Suprapubic skin (tissue), 4 donors: ENCODE data around the gene CDK9. TPM values are rescaled to one million over a fixed set of nuclear protein-coding genes. Genes with fewer than 3 reads are reported as not detected.
"Not testable (repeated sequence)": the region's sequence is repeated elsewhere in the genome, so short reads cannot be mapped to it uniquely, and the experiment has no call there.

Experiments
- DNase-seq, 2 donors: peaks; one replicate each; pipeline ENCODE4 v3.0.0-alpha.2; 2019; ENCODE audit warnings: low spot score in 2 of 2
- H3K27ac ChIP-seq: fragments of 200-600 bp; sonication (generic); one replicate; pipeline ENCODE4 v1.5.1; 2019
- H3K27me3 ChIP-seq: fragments of 200-600 bp; sonication (generic); one replicate; pipeline ENCODE4 v1.5.1; 2019
- H3K36me3 ChIP-seq: fragments of 200-600 bp; sonication (generic); one replicate; pipeline ENCODE4 v1.5.1; 2019
- H3K4me1 ChIP-seq: fragments of 200-600 bp; sonication (generic); one replicate; pipeline ENCODE4 v1.5.1; 2019
- H3K4me3 ChIP-seq: fragments of 200-600 bp; sonication (generic); one replicate; pipeline ENCODE4 v1.5.1; 2019; ENCODE audit warnings: mild to moderate bottlenecking
- H3K9me3 ChIP-seq: fragments of 200-600 bp; sonication (generic); one replicate; pipeline ENCODE4 v1.5.1; 2019
- CTCF ChIP-seq, 2 donors: fragments of 200-600 bp in 1 of 2; fragments of 450-650 bp in 1 of 2; sonication (generic) in 1 of 2; IDR thresholded peaks; one replicate each; pipeline ENCODE4 v1.5.1; 2016 to 2019; ENCODE audit warnings: antibody characterized with exemption in 2 of 2, mild to moderate bottlenecking in 1 of 2, moderate library complexity in 1 of 2
- EP300 ChIP-seq: sonication (generic); formaldehyde crosslinking; IDR thresholded peaks from one replicate; pipeline ENCODE4 v1.6.1; 2017; ENCODE audit warnings: antibody characterized with exemption
- POLR2A ChIP-seq, 2 donors: fragments of 450-650 bp; IDR thresholded peaks; one replicate each; pipeline ENCODE4 v1.6.1; 2017; ENCODE audit warnings: antibody characterized with exemption in 2 of 2, mild to moderate bottlenecking in 2 of 2, moderate library complexity in 2 of 2
- POLR2AphosphoS5 ChIP-seq, 3 donors: sonication (generic); formaldehyde crosslinking; IDR thresholded peaks; one replicate each; pipeline ENCODE4 v1.6.1; 2017; ENCODE audit warnings: antibody characterized with exemption in 3 of 3
- WGBS: methylation state at CpG from one replicate; pipeline ENCODE4 v1.1.5; 2018; 5-methylcytosine and 5-hydroxymethylcytosine counted together
- total RNA-seq, 4 donors: library from RNA; depleted of rRNA; stranded (reverse); fragments of >200 nt; gene quantifications; one replicate each; pipeline ENCODE4 v1.1.0, GENCODE V29; 2016

CDK9 gene
- total RNA-seq, 4 donors from 2014 or later: 57.2 to 119 (median 72.7) TPM

- H3K27ac ChIP-seq: peak overlapping the region; percentile 61
These were observed 43.5 kb downstream of the CDK9 start for GRCh38 chr9:127829205-127829906.

DNA sequence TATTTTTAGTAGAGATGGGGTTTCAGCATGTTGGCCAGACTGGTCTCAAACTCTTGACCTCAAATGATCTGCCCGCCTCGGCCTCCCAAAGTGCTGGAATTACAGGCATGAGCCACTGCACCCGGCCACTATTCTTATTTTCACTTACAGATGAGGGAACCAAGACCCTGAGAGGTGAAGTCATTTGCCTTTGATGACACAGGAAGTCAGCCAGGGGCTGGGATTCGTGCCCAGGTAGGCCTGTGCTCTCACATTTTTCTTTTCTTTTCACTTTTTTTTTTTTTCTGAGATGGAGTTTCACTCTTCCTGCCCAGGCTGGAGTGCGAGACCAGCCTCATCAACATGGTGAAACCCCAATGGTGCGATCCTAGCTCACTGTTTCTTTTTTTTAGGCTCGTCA, 46.4 kb downstream of the CDK9 start:
- H3K27me3 ChIP-seq: no peaks in the 10 kb centered on the region
- DNase-seq: no peak
- peaks cover 47% of the 10 kb centered on the region for H3K4me1 ChIP-seq
- no peaks in the 10 kb centered on the region for H3K36me3 ChIP-seq
- no peak overlapping the region for H3K4me3 ChIP-seq
- WGBS: 72% methylated on average over 7 of the region's 7 CpGs
- TF ChIP-seq POLR2AphosphoS5 (IDR thresholded peaks at IDR 0.05) (no peak), EP300 (no peak), CTCF (IDR thresholded peaks at IDR 0.05) (no peak), POLR2A (IDR thresholded peaks at IDR 0.05) (no peak)
- no peak overlapping the region for H3K27ac ChIP-seq
- H3K9me3 ChIP-seq: no peaks in the 10 kb centered on the region

More at GRCh38 chr9:127829205-127829906, 43.5 kb downstream of the CDK9 start:
- no peaks in the 10 kb centered on the region for H3K27me3 ChIP-seq
- no peak for DNase-seq
- 83% methylated on average over 6 of the region's 6 CpGs for WGBS
- peaks cover 34% of the 10 kb centered on the region for H3K4me1 ChIP-seq
- TF ChIP-seq POLR2AphosphoS5 (IDR thresholded peaks at IDR 0.05) (no peak), POLR2A (IDR thresholded peaks at IDR 0.05) (no peak), EP300 (no peak), CTCF (IDR thresholded peaks at IDR 0.05) (no peak)
- peaks cover 8% of the 10 kb centered on the region for H3K36me3 ChIP-seq
- H3K4me3 ChIP-seq: no peak overlapping the region
- H3K9me3 ChIP-seq: no peaks in the 10 kb centered on the region

DNA sequence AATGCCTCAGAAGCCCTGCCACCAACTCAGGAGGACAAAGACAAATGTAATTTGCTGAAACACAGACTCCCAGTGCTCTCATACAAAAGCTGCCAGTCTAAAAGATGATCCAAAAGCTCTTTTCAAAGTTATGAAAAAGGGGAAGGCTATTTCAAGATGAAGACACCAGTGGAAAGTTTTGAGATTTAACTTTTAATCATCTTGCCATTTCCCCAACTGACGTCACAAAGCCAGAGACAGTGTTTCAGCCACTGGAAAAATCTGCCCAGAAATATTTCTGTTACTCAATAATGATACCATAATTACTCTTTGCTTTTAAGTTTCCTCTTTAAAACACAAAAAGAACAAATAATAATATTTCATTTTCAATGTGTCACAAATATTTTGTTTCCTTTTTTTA, 47.7 kb downstream of the CDK9 start:
- no peaks in the 10 kb centered on the region for H3K27me3 ChIP-seq
- H3K4me3 ChIP-seq: no peak overlapping the region
- H3K36me3 ChIP-seq: no peaks in the 10 kb centered on the region
- no peak for DNase-seq
- H3K9me3 ChIP-seq: no peaks in the 10 kb centered on the region
- H3K27ac ChIP-seq: peak overlapping the region; percentile 31
- TF ChIP-seq POLR2AphosphoS5 (IDR thresholded peaks at IDR 0.05): peak in 1 of 3 donors; percentile 49
- no peak for TF ChIP-seq EP300
- no peak for TF ChIP-seq POLR2A (IDR thresholded peaks at IDR 0.05)
- no peak for TF ChIP-seq CTCF (IDR thresholded peaks at IDR 0.05)
- H3K4me1 ChIP-seq: peaks cover 53% of the 10 kb centered on the region
- WGBS: 42% methylated on average over 1 of the region's 1 CpG

- WGBS: 44% methylated on average over 15 of the region's 17 CpGs
- no peaks in the 10 kb centered on the region for H3K27me3 ChIP-seq
- TF ChIP-seq CTCF (IDR thresholded peaks at IDR 0.05) (no peak), POLR2AphosphoS5 (IDR thresholded peaks at IDR 0.05) (no peak), POLR2A (IDR thresholded peaks at IDR 0.05) (no peak), EP300 (no peak)
- H3K4me1 ChIP-seq: peaks cover 53% of the 10 kb centered on the region
- no peaks in the 10 kb centered on the region for H3K9me3 ChIP-seq
- peak overlapping the region; percentile 79 for H3K27ac ChIP-seq
- DNase-seq: peak; percentile 80
- peaks cover 3% of the 10 kb centered on the region for H3K36me3 ChIP-seq
- peak overlapping the region; percentile 18 for H3K4me3 ChIP-seq
These were observed 50.2 kb downstream of the CDK9 start for GRCh38 chr9:127835991-127836516.

GRCh38 chr9:127836561-127836960, 50.7 kb downstream of the CDK9 start:
- WGBS: 76% methylated on average over 3 of the region's 3 CpGs
- H3K4me1 ChIP-seq: peaks cover 53% of the 10 kb centered on the region
- not testable (repeated sequence) for H3K4me3 ChIP-seq

More at GRCh38 chr9:127836561-127836960, 50.7 kb downstream of the CDK9 start:
- peak overlapping the region; percentile 79 for H3K27ac ChIP-seq
- not testable (repeated sequence) for H3K27me3 ChIP-seq, DNase-seq, H3K9me3 ChIP-seq, H3K36me3 ChIP-seq
